OCI-LY1 (cell line): ENCODE results near the gene OR11A1.

Experiments used
- H2AFZ ChIP-seq: fragments of 200-600 bp; sonication (generic), shearing (Covaris generic); 2 replicates; pipeline ENCODE4 v1.6.0; 2014; ENCODE audit warnings: antibody characterized with exemption, mild to moderate bottlenecking, low read length
- H3F3A ChIP-seq: fragments of 200-600 bp; sonication (generic), shearing (Covaris generic); 2 replicates; pipeline ENCODE4 v1.6.0; 2014; ENCODE audit warnings: mild to moderate bottlenecking, antibody characterized with exemption, low read length, moderate library complexity; ENCODE audit not compliant: insufficient read depth
- H3K27ac ChIP-seq: fragments of 200-600 bp; sonication (generic); 2 replicates; pipeline ENCODE4 v1.5.1; 2014; ENCODE audit warnings: low read length, mixed run types, mild to moderate bottlenecking, low read depth; ENCODE audit not compliant: poor library complexity, severe bottlenecking
- H3K27me3 ChIP-seq: fragments of 200-600 bp; sonication (generic); 2 replicates; pipeline ENCODE4 v1.6.0; 2014; ENCODE audit warnings: antibody characterized with exemption, mild to moderate bottlenecking, low read length, moderate library complexity; ENCODE audit not compliant: insufficient read depth
- H3K36me3 ChIP-seq: fragments of 200-600 bp; sonication (generic); 2 replicates; pipeline ENCODE4 v1.6.1; 2014; ENCODE audit warnings: mild to moderate bottlenecking, antibody characterized with exemption, low read length, moderate library complexity, mixed read lengths; ENCODE audit not compliant: insufficient read depth
- H3K4me1 ChIP-seq: fragments of 200-600 bp; sonication (generic); 2 replicates; pipeline ENCODE4 v1.5.1; 2014; ENCODE audit warnings: mild to moderate bottlenecking, low read length, moderate library complexity; ENCODE audit not compliant: insufficient read depth, severe bottlenecking
- H3K4me2 ChIP-seq: fragments of 200-600 bp; sonication (generic), shearing (Covaris generic); 2 replicates; pipeline ENCODE4 v1.6.1; 2014; ENCODE audit warnings: low read length
- H3K4me3 ChIP-seq: fragments of 200-600 bp; sonication (generic); 2 replicates; pipeline ENCODE4 v1.5.1; 2014; ENCODE audit warnings: low read length, low read depth, mild to moderate bottlenecking, mixed read lengths; ENCODE audit not compliant: poor library complexity, severe bottlenecking
- H3K79me2 ChIP-seq: fragments of 200-600 bp; shearing (Covaris generic); 2 replicates; pipeline ENCODE4 v1.6.1; 2016; ENCODE audit warnings: mixed run types, low read length, mixed read lengths; ENCODE audit not compliant: insufficient read depth
- H3K9ac ChIP-seq: fragments of 200-600 bp; sonication (generic), shearing (Covaris generic); 2 replicates; pipeline ENCODE4 v1.6.1; 2014; ENCODE audit warnings: mild to moderate bottlenecking, low read length, mixed read lengths
- H3K9me2 ChIP-seq: fragments of 200-600 bp; sonication (generic), shearing (Covaris generic); 2 replicates; pipeline ENCODE4 v1.6.1; 2014; ENCODE audit warnings: low read depth, mild to moderate bottlenecking, low read length, mixed read lengths
- H3K9me3 ChIP-seq: fragments of 200-600 bp; shearing (Covaris generic); 2 replicates; pipeline ENCODE4 v1.6.1; 2014; ENCODE audit warnings: low read length, mixed read lengths
- H4K20me1 ChIP-seq: fragments of 200-600 bp; sonication (generic), shearing (Covaris generic); 2 replicates; pipeline ENCODE4 v1.6.0; 2016; ENCODE audit warnings: mild to moderate bottlenecking, low read length; ENCODE audit not compliant: insufficient read depth
- EZH2 ChIP-seq: fragments of 200-600 bp; sonication (generic), shearing (Covaris generic); IDR thresholded peaks from 2 replicates; pipeline ENCODE4 v1.8.0; 2017; ENCODE audit warnings: borderline replicate concordance, mixed run types, mild to moderate bottlenecking, antibody characterized with exemption, low read length, moderate library complexity, mixed read lengths
- TF ChIP-seq, protein P1 (sequence below): fragments of 200-600 bp; sonication (generic), shearing (Covaris generic); IDR thresholded peaks from 2 replicates; pipeline ENCODE4 v1.5.1; 2017; ENCODE audit warnings: mild to moderate bottlenecking, antibody characterized with exemption, low read length, moderate library complexity, mixed read lengths

The OR11A1 gene

GRCh38 chr6:29490055-29490454 is 33.2 kb upstream of the OR11A1 start:
- H3K79me2 ChIP-seq = no peaks in the 10 kb centered on the region
- no peak overlapping the region for H3K9ac ChIP-seq
- no peaks in the 10 kb centered on the region for H3F3A ChIP-seq
- H3K4me2 ChIP-seq = no peak overlapping the region
- no peaks in the 10 kb centered on the region for H3K9me2 ChIP-seq
- no peak for TF ChIP-seq EZH2
- TF ChIP-seq, protein P1, sequence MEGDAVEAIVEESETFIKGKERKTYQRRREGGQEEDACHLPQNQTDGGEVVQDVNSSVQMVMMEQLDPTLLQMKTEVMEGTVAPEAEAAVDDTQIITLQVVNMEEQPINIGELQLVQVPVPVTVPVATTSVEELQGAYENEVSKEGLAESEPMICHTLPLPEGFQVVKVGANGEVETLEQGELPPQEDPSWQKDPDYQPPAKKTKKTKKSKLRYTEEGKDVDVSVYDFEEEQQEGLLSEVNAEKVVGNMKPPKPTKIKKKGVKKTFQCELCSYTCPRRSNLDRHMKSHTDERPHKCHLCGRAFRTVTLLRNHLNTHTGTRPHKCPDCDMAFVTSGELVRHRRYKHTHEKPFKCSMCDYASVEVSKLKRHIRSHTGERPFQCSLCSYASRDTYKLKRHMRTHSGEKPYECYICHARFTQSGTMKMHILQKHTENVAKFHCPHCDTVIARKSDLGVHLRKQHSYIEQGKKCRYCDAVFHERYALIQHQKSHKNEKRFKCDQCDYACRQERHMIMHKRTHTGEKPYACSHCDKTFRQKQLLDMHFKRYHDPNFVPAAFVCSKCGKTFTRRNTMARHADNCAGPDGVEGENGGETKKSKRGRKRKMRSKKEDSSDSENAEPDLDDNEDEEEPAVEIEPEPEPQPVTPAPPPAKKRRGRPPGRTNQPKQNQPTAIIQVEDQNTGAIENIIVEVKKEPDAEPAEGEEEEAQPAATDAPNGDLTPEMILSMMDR = no peak
- no peaks in the 10 kb centered on the region for H4K20me1 ChIP-seq
- no peak overlapping the region for H3K4me3 ChIP-seq
- no peaks in the 10 kb centered on the region for H3K4me1 ChIP-seq
- no peak overlapping the region for H3K27ac ChIP-seq
- no peak overlapping the region for H2AFZ ChIP-seq
- H3K9me3 ChIP-seq = no peaks in the 10 kb centered on the region
- H3K36me3 ChIP-seq = no peaks in the 10 kb centered on the region
- no peaks in the 10 kb centered on the region for H3K27me3 ChIP-seq

- H2AFZ ChIP-seq = no peak overlapping the region
- no peaks in the 10 kb centered on the region for H3K27me3 ChIP-seq
- H3K27ac ChIP-seq = no peak overlapping the region
- no peak overlapping the region for H3K4me3 ChIP-seq
- H3K79me2 ChIP-seq = no peaks in the 10 kb centered on the region
- no peaks in the 10 kb centered on the region for H3K9me3 ChIP-seq
- H3K9me2 ChIP-seq = no peaks in the 10 kb centered on the region
- TF ChIP-seq, protein P1 = no peak
- no peak for TF ChIP-seq EZH2
- no peaks in the 10 kb centered on the region for H3K36me3 ChIP-seq
- H3K9ac ChIP-seq = no peak overlapping the region
- no peak overlapping the region for H3K4me2 ChIP-seq
- no peaks in the 10 kb centered on the region for H4K20me1 ChIP-seq
- no peaks in the 10 kb centered on the region for H3K4me1 ChIP-seq
- H3F3A ChIP-seq = no peaks in the 10 kb centered on the region
Measured at GRCh38 chr6:29489286-29489685, 32.4 kb upstream of the OR11A1 start.

GRCh38 chr6:29488874-29489273 is 32.0 kb upstream of the OR11A1 start:
- H3F3A ChIP-seq = no peaks in the 10 kb centered on the region
- H3K27me3 ChIP-seq = no peaks in the 10 kb centered on the region
- TF ChIP-seq EZH2 = no peak
- TF ChIP-seq, protein P1 = no peak
- no peaks in the 10 kb centered on the region for H4K20me1 ChIP-seq
- no peaks in the 10 kb centered on the region for H3K9me2 ChIP-seq
- no peaks in the 10 kb centered on the region for H3K36me3 ChIP-seq
- no peak overlapping the region for H3K4me3 ChIP-seq
- H3K79me2 ChIP-seq = no peaks in the 10 kb centered on the region
- no peak overlapping the region for H2AFZ ChIP-seq
- H3K27ac ChIP-seq = no peak overlapping the region
- no peak overlapping the region for H3K4me2 ChIP-seq
- H3K9ac ChIP-seq = no peak overlapping the region
- H3K9me3 ChIP-seq = no peaks in the 10 kb centered on the region
- H3K4me1 ChIP-seq = no peaks in the 10 kb centered on the region
